ENCODE data around the gene CLTB.

CLTB gene

DNA sequence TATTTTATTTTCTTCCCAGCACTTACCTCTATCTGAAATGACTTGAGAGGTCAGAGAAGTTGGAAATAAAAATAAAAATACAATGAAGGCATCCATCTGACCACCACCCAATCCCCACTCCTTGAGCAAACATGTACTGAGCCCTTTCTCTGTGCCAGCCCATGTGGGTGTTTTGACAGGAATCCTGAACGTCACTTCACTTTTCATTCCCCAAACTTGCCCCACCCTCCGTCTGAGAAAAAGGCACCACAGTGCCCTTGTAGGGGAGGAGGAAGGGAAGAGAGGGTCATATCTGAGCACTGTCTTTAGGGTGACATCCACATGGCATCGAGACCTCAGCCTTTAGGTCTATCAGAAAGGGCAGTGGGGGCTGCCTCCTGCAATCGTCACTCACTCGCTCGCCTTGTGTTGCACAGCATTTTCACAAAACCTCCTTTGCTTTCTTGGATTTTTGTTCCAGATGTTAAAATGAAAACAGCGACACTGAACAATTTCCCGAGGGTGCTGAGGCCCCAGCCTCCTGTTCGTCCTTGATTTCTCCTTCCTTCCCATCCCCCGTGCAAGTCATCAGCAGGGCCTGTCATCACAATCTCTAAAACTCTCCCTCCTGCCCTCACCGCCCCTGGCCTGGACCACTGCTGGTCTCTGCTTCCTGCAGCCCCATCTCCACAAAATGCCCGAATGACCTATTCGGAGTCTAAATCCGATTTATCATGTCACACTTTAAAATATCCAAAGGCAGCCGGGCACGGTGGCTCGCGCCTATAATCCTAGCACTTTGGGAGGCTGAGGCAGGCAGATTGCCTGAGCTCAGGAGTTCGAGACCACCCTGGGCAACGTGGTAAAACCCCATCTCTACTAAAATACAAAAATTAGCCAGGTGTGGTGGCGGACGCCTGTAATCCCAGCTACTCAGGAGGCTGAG is 14.8 kb downstream of the CLTB start:
- no peak for DNase-seq (ENCODE audit: low read depth in 2 of 2)

DNA sequence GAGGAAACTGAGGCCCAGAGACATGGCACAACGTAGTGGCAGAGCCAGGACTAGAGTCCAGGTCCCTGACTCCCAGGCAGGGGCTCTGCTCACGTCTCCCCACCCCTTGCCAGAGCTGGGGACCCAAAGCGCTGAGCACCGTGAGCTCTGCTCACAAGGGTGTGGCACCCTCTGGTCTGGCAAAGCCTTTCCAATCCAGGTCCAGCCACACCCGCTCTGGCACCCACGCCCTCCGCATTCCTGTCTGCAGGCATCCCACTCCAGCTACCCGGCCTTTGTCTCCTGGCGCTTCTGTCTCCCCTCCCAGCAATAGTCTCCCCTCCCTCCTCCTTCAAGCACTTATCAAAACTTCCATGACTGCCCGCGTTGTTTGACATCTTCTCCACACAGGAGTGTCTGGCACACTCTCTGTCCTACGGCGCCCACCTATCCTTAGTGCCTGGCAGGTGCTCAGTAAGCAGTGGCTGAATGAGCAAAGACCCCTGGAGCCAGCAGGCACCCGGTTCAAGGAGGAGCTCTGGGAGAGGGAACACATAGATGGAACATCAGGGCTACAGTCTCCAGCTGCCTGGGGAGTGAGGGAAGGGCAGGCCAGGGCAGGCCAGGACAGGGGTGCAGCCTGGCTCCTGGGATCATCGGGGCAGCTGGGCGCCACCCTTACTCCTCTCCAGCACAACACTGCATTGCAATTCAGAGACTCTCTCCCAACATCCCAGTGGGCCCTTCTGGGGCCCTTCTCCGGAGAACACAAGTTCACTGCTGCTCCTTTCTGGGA is 15.8 kb downstream of the CLTB start:
- no peak for DNase-seq (ENCODE audit: low read depth in 2 of 2)

DNA sequence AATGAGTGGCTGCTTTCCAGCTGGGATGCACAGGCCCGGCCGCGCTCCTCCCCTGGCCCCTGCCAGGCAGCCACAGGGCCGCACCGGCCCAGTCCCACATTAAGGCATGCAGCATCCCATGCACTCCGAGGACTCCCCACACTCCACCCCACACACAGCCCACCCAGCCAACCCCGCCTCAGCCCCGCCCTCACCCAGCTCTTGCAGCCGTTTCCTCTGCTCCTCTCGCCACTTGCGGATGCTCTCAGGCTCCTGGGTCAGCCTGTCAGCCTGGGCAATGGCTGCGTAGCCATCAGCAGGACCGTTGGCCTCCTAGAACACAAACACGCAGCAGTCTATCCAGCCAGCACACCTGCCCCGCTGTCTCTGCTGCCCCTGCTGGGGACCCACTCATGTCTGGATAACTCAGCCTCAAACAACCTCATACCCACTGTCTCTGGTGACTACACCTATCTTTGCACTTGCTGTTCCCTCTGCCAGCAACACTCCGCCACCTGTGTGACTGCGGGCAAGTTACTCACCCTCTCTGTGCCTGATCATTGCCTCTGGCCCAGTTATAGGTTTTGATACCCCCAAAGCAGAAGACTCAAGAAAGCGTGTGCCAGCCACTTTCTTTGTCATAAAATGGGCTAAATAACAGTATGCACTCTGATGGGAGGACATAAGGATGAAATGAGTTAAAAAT is 18.5 kb downstream of the CLTB start:
- no peak for DNase-seq (ENCODE audit: low read depth in 2 of 2)

DNA sequence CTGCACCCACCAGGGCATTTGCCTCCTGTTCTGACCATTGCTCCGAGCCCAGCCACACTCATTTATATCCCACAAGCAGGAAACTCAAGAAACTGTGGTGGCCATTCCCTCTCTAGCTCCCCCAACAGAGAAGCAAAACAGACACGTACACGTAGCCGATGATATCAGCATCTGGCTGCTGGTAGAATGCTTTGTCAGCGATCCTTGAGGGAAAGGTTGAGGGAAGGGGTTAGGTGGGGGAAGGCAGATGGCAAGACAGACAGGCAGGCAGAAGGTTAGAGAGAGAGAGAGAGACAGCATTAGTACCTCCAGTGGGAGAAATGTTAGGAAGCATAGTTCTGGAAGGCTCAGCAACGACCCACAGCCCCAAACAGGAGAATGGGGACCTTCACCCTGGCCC is 20.0 kb downstream of the CLTB start:
- DNase-seq (ENCODE audit: low read depth in 2 of 2): no peak

DNA sequence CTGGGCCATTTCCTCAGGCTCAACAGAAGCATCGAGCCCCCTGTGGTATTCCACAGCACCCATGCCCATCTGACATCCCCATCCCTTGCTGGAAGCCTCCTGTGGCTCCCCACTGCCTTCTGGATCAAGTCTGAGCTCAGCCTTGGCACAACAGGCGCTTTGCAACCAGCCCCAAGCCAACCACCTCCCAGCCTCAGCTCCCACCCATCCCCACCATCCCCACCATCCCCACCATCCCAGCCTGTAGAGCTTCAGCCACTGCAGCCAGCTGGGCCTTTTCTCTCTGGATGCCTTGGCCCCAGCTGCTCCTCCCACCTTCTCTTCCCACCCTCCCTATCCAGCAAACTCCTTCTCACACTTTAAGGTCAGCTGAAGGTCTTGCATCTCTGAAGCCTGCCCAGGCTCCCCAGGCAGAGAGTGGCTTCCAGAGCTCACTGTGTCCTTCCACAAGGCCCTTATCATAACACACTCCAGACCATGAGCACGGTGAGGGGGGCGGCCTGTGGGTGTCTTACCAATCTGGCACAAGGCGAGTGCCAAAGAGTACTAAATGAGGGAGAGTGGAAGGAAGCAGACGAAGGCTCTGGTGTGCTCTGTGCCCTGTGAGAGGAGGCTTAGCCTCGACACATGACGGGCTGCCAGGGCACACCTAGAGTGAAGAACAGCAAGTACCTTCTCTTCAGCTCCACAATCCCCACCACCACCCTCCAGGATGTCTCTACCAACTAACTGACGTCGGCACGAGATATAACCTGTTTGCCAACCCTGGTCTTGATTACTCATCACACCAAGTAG is 21.3 kb downstream of the CLTB start:
- no peak for DNase-seq (ENCODE audit: low read depth in 2 of 2)

DNA sequence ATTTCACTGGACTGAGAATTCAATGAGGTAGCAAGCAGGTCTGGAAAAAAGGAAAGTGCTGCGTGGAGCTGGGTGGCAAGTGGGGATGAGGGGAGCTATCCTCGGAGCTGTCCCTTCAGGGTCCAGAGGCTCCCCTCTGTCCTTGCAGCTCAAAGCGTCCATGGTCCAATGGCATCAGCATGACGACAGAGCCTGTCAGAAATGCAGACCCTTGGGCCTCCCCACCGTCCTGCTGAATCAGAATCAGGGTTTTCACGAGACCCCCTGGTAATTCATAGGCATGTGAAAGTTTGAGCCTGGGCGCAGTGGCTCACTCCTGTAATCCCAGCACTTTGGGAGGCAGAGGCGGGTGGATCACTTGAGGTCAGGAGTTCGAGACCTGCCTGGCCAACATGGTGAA is 22.2 kb downstream of the CLTB start:
- no peak for DNase-seq (ENCODE audit: low read depth in 2 of 2)

DNA sequence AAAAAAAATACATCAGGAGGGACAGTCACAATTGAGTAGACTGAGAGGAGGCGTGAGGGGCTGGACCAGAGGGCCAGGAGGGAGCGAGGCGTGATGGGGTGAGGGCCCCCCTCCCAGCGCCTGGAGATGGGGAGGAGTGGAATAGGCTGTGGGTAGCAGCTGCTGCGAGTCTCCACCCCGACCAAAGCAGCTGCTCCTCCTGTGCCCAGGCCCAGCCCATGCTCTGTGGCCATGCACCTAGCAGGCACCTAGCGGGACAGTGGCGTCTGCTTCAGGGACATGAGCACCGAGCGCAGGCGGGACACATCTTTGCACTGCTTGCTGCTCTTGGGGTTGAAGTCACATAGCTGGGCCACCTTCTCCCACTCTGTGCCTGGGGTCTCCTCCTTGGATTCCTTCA is 23.8 kb downstream of the CLTB start:
- no peak for DNase-seq (ENCODE audit: low read depth in 2 of 2)

DNA sequence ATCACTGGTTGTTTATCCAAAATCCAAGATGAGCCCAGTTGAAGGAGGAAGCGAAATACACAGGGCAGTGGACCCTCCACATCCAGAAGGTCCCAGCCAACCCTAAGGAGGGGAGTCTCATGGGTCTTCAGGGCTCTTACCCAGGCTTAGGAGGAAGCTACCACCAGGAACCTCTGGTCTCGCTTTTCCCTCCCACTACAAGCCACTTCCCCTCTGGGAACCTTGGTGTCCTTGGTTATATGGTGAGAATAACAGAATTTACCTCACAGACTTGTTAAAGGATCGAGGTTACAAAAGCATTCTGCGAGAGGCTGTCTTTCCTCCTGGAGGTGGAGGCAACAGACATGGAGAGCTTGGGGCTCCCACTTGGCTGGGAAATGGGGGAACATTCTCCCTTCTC is 24.3 kb downstream of the CLTB start:
- no peak for DNase-seq (ENCODE audit: low read depth in 2 of 2)

DNA sequence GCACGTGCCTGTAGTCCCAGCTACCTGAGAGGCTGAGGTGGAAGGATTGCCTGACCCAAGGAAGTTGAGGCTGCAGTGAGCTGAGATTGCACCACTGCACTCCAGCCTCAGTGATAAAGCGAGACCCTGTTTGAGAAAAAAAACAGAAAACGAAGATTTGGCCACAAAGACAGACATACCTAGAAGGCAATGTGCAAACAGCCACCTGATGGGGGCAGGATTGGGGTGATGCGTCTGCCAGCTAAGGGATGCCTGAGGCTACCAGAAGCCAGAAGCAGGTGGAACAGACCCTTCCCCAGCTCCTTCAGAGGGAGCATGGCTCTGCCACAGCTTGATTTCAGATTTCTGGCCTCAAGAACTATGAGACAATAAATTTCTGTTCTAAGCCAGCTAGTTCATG is 24.9 kb downstream of the CLTB start:
- no peak for DNase-seq (ENCODE audit: low read depth in 2 of 2)

DNA sequence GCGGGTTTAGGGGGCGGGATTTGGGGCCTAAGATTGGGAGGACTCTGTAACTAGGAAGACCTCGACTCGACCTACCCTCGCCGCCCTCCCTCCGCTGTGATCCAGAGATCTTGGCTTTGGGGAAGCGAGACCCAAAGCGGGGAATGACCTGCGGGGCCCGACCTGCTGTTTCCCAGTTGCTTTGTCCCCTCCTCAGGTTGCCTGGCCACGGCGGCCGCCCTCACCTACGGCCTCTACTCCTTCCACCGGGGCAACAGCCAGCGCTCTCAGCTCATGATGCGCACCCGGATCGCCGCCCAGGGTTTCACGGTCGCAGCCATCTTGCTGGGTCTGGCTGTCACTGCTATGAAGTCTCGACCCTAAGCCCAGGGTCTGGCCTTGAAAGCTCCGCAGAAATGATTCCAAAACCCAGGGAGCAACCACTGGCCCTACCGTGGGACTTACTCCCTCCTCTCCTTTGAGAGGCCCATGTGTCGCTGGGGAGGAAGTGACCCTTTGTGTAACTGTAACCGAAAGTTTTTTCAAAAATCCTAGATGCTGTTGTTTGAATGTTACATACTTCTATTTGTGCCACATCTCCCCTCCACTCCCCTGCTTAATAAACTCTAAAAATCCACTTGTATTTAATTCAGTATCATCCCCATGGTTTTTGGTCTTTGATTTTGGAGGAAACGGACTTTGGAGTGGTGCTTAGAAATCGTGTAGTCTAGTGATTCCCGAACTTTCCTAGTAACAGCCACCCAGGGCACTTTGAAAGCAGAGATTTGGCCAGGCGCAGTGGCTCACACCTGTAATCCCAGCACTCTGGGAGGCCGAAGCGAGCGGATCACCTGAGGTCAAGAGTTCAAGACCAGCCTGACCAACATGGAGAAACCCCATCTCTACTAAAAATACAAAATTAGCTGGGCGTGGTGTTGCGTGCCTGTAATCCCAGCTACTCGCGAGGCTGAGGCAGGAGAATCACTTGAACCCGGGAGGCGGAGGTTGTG is 26.9 kb downstream of the CLTB start:
- no peak for DNase-seq (ENCODE audit: low read depth in 2 of 2)

DNA sequence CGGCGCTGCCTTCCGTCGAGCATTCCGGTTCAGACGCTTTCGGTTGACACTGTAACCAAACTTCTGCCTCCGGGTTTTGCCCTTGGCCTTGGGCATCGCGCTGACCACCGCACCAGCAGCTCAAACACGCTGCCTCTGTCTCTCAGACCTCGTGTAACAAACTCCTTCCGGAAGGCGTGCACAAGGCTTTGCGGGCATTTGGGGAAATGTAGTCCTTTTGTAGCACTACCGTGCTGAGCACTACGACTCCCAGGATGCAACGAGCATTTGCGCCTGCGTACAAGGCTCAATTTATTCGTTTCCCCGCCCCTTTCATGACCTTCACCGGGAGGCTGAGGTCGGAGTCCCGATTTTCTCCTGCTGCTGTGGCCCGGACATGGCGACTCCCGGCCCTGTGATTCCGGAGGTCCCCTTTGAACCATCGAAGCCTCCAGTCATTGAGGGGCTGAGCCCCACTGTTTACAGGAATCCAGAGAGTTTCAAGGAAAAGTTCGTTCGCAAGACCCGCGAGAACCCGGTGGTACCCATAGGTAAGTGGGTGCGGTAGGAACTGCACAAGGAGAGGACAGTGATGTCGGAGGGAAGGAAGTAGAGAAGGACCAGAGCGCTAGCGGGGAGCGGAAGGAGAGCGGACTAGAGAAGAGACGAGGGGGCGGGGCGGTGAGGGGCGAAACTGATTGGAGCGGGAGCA is 27.8 kb downstream of the CLTB start, which contains the start of the genes HIGD2A and NOP16:
Gene HIGD2A (plus strand): TSS at position 308 of the 691 bp plus-strand sequence. CDS start 69 bp downstream, at position 377.
Gene NOP16 (minus strand): TSS at position 155 of the 691 bp plus-strand sequence. CDS start 59 bp downstream, at position 96.
- DNase-seq (ENCODE audit: low read depth in 2 of 2): peak; percentile 98

DNA sequence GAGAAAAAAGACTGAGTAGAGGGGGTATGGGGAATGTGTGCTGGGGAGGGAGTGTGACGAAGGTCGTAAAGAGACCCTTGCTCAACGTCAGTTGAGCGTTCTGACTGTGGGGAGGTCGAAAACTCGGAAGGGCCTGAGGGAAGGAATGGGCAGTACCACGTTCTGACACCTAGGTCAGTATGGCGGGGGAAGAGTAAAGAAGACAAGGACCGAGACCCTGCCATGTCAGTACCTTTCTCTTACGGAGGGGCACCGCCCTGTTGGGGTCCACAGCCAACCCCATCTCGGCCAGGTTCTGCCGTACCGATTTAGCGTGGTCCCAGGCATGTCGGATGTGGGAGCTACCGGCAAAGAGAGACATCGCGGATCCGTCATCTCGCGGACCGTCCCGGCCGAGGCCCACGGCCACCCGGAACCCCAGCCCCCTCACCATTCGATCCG is 28.3 kb downstream of the CLTB start:
- no peak for DNase-seq (ENCODE audit: low read depth in 2 of 2)

DNA sequence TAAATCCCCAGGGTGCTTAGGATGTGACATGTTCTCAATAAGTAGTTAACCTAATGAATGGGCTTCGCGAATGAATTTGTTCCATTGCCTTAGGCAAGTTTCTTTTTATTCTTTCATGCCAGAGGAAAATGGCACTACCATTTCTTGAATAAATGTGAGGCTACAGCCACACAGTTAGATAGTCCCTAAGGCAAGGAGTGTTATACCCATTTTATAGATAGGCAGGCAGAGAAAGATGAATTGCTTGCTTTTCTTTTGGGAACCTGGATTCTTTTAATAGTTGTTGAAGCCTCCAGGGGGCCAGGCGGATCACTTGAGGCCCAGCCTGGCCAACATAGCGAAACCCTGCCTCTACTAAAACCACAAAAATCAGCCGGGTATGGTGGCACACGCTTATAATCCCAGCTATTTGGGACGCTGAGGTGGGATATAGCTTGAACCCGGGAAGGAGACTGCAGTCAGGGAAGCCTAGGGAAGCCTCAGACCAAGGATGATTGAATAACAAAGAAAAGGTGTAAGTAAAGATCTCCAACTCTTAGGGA is 28.9 kb downstream of the CLTB start:
- DNase-seq (ENCODE audit: low read depth in 2 of 2): no peak

DNA sequence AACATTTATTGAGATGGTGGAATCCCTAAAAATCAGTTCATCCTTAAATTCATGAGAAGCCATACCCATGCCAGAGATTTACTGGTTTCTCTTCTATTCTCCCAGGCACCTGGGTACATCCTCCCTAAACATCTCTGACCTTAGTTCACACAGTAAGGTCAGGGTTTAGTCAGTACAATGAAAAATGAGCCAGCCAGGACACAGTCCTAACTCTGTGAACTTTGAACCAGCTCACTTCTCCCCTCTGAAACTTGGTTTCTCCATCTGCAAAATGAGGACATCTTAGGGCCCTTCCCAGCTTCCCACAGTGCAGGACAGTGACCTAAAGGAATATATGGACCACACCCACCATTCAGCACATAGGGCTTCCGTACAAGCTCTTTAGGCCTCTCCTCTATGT is 29.8 kb downstream of the CLTB start:
- DNase-seq (ENCODE audit: low read depth in 2 of 2): no peak

DNA sequence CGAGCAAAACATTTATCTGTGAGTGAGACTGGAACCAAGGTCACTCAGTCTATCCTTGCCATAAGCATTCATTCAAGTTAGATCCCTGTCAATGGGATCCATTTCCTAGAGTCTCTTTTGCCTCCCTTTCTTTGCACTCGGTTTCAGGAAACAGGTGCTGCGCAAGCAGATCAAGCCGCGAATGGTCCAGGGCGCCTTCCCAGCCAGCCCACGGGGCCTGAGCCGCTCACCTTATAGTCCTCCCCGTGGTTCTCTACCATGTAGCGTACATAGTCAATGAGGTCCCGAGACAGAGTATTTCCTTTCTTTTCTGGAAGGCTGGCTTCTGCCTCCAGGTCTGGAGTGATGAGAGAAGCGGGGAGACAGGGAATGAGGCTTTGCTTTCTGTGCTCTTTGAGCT is 31.3 kb downstream of the CLTB start:
- DNase-seq (ENCODE audit: low read depth in 2 of 2): no peak

DNA sequence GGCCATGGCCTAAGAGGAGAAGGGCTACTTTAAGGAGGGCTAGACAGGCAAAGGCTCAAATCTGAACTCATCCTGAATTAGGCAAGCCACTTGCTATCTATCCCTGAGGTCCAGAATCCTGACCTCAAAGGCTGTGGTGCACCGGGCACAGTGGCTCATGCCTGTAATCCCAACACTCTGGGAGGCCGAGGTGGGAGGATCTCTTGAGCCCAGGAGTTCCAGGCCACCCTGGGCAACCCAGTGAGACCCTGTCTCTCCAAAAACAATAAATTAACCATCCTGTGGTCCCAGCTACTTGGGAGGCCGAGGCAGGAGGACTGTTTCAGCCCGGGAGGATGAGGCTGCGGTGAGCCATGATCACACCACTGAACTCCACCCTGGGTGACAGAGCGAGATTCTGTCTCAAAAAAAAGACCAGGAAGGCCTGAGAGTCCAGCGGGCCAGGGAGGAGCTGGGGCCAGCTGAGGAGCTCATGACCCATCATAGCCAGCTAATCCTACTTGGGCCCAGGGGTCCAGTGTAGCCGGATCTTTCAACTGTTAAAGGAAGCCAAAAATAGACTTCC is 31.9 kb downstream of the CLTB start:
- no peak for DNase-seq (ENCODE audit: low read depth in 2 of 2)

DNA sequence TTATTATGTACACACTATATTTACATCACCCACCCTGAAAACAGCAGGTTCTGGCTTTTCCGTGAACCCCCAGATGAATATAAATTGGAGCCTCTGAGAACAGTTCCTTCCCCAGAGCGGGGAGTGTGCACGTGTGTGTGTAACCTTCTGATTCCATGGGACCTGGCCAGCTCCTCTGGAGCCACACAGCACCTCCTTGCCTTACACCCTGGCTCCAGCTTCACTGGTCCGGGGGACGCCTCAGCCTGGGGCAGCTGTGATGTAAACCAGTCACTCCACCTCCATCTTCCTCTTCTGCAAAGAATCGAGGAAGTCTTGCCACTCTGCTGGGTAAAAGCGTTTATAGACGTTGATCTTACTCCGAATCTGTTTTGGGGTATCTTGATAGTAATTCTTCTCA is 32.4 kb downstream of the CLTB start:
- no peak for DNase-seq (ENCODE audit: low read depth in 2 of 2)

DNA sequence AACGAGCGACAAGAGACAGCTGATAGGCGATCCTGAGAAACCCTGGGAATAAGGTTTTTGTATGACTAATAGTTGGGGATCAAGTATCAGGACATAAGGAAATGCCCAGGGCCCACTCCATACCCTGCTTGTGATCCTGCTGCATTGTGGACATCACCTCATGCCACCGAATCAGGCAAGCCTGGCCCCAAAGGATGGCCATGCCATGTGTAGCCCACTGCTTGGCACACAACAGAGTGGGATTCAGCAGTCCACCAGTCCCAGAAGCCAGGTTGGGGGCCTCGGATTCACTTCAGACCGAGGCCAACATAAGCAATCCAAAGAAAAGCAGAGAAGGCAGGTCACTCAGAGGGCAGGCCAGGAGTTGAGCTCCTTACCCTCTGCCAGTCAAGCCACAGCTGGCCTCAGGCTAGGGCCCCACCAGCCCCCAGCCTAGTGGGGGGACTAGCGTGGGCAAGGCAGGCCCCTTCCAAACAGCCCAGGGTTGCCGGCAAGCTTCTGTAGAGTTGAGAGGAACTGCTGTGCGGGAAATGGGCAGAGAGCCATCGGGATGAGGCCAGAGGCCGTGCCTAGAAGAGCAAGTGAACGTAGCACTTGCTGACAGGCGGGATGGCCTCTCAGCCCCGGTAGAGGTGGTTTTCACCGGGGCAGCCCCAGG is 33.0 kb downstream of the CLTB start:
- no peak for DNase-seq (ENCODE audit: low read depth in 2 of 2)

Data from fibroblast of skin of left quadriceps (primary cell).